Dermis blood vessel endothelial cell (primary cell): ENCODE results near the gene PLSCR1. TPM values are rescaled to one million over a fixed set of nuclear protein-coding genes. Genes with fewer than 3 reads are reported as not detected.
A peak's percentile ranks its signal among the peaks of the same experiment; 100 is the strongest.

ENCODE experiments used
- DNase-seq: peaks from one replicate; pipeline ENCODE4 v3.0.0; 2010
- total RNA-seq: library from RNA; depleted of rRNA; stranded (reverse); fragments of >200 nt; gene quantifications from 2 replicates; pipeline ENCODE4 v1.2.3, GENCODE V29; 2014

PLSCR1 gene
- 102 and 131 TPM in 2 replicates for total RNA-seq

GRCh38 chr3:146544002-146544928 lies at the start of gene PLSCR1:
PLSCR1 (minus strand) TSS chr3:146544607; CDS start chr3:146536552, 8,055 bp downstream.
- DNase-seq = peak; percentile 98

GRCh38 chr3:146593776-146594175 lies 49.4 kb upstream of the PLSCR1 start:
- DNase-seq = no peak

- peak; percentile 3 for DNase-seq
Measured at GRCh38 chr3:146590521-146590920, 46.1 kb upstream of the PLSCR1 start.

GRCh38 chr3:146589899-146590508 lies 45.6 kb upstream of the PLSCR1 start:
- peak; percentile 65 for DNase-seq

- no peak for DNase-seq
Measured at GRCh38 chr3:146585156-146585555, 40.7 kb upstream of the PLSCR1 start.

- no peak for DNase-seq
Measured at GRCh38 chr3:146581951-146582467, 37.6 kb upstream of the PLSCR1 start.

GRCh38 chr3:146581080-146581601 lies 36.7 kb upstream of the PLSCR1 start:
- peak; percentile 9 for DNase-seq

GRCh38 chr3:146577662-146578061 lies 33.3 kb upstream of the PLSCR1 start:
- peak; percentile 77 for DNase-seq

- DNase-seq = no peak
Measured at GRCh38 chr3:146575636-146576035, 31.2 kb upstream of the PLSCR1 start.

GRCh38 chr3:146574173-146574572 lies 29.8 kb upstream of the PLSCR1 start:
- DNase-seq = no peak

GRCh38 chr3:146569314-146569713 lies 24.9 kb upstream of the PLSCR1 start:
- DNase-seq = no peak

- no peak for DNase-seq
Measured at GRCh38 chr3:146566138-146566537, 21.7 kb upstream of the PLSCR1 start.

- no peak for DNase-seq
Measured at GRCh38 chr3:146561879-146562278, 17.5 kb upstream of the PLSCR1 start.

GRCh38 chr3:146561463-146561862 lies 17.1 kb upstream of the PLSCR1 start:
- DNase-seq = no peak

- DNase-seq = no peak
Measured at GRCh38 chr3:146560678-146561077, 16.3 kb upstream of the PLSCR1 start.

GRCh38 chr3:146559388-146559787 lies 15.0 kb upstream of the PLSCR1 start:
- DNase-seq = no peak

- no peak for DNase-seq
Measured at GRCh38 chr3:146558781-146559180, 14.4 kb upstream of the PLSCR1 start.

GRCh38 chr3:146557745-146558144 lies 13.3 kb upstream of the PLSCR1 start:
- DNase-seq = no peak

GRCh38 chr3:146555311-146555710 lies 10.9 kb upstream of the PLSCR1 start:
- no peak for DNase-seq

GRCh38 chr3:146554151-146554760 lies 9.8 kb upstream of the PLSCR1 start:
- DNase-seq = no peak

GRCh38 chr3:146550743-146551510 lies 6.5 kb upstream of the PLSCR1 start:
- peak; percentile 25 for DNase-seq

GRCh38 chr3:146550070-146550615 lies 5.7 kb upstream of the PLSCR1 start:
- DNase-seq = no peak
